ENCODE data around the gene C14orf132.
"Not testable (repeated sequence)": the region's sequence is repeated elsewhere in the genome, so short reads cannot be mapped to it uniquely, and the experiment has no call there.

Gene C14orf132

DNA sequence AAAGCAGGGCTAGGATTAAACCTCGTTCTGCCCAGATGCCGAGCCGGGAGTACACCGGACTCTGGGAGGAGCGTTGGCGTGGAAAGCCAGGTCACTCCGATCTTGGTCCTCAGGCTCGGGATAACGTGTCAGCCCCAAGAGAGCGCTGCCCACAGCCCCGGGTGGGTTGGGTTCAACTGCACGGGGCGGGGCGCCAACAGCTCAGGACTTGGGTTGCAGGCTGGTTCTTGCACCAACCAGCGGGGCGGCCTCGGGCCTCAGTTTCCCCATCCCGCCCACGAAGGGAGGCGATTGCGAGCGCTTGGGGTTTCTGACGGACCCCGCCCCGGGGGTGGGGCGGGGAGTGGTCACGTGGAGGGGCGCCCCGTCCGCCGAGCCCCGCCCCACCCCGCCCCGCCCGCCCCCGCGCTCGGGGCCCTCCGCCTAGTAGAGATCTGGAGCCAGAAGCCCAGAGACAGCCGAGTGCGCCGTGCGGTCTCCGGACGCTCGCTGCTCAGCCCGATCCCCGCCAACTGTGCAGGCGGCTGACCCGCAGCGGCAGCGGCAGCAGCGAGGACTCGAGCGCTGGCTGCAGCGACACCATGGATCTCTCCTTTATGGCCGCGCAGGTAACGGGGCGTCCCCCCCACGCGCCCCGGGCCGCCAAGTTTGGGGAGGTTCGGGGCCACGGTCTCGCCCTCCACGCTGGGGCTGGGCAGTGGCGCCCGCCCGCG lies at the start of gene C14orf132:
TSS of gene C14orf132 (plus strand) at position 443 of the 713 bp plus-strand sequence. CDS start at position 582, 139 bp downstream.
- peak; percentile 52 for DNase-seq

DNA sequence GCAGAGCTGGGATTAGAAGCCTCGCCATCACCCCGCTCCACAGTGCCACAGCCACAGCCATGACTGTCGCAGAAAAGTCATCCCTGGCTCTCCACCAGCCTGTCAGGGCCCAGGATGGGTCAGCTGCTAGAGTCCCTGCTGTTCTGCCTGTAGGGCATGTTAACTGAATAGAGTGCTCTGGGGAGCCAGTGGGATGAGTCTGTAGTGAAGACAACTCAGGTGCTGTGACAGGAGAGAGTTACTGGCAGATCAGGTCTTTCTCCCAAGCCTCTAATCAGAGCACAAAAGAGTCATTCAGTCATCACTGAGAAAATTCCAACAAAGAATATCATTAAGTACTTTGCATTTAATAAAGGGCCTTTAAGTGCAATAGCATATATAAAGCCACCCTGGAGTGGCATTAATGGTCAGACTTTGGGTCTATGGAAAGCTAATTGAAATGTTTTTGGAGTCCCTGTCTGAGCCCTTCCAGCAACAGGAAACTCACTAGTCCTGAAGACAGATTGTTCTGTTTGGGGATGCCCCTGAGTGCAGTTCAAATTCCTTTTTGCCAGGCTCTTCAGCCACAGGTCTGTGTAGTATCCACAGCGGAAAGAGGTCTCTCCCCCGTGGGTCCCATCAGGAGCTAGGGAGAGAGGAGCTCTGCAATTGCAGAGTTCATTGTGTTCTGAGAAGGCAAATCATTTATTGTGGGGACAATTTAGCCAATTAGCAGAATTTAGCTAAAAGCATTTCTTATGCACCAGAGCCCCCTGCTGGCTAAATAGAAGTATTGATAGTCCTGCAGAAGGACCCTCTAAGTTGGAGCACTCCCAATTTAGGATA lies 45.2 kb upstream of the C14orf132 start:
- DNase-seq, result peak; percentile 55

- DNase-seq, result no peak
Measured at GRCh38 chr14:95994593-95994928, 44.6 kb upstream of the C14orf132 start.

DNA sequence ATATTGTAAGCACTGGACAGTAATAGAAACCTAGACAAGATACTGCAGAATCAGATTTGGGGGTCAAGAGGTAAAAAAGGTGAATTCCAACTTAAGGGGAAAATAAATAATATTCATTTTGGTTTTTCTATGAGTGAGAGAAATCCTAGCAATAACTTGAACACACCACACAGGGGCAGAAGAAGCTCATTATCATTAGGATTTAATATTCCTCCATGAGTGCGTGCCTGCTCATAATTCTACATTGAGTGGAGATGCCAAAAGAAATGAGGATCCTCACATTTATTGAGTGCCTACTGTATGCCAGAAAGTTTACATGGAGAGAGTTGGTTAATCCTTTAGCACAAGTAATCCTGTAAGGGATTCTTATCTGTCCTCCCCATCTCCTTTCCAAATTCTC lies 40.5 kb upstream of the C14orf132 start:
- peak; percentile 15 for DNase-seq

GRCh38 chr14:96001866-96002497 lies 37.2 kb upstream of the C14orf132 start:
- no peak for DNase-seq

DNA sequence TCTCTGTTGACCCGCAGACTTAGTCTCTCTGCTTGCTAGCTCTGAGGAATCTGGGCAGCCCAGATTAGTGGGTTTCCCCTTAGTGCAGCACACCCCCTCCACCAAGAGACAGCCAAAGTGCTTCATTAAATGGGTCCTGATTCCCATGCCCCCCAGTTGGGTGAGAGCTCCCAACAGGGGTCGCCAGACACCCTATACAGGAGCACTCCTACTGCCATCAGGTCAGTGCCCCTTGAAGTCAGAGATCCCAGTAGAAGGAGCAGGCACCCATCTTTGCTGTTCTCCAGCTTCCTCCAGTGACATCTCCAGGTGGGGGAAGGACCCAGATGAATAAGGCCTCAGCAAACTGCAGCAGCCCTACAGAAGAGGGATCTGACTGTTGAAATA lies 36.7 kb upstream of the C14orf132 start:
- no peak for DNase-seq

DNA sequence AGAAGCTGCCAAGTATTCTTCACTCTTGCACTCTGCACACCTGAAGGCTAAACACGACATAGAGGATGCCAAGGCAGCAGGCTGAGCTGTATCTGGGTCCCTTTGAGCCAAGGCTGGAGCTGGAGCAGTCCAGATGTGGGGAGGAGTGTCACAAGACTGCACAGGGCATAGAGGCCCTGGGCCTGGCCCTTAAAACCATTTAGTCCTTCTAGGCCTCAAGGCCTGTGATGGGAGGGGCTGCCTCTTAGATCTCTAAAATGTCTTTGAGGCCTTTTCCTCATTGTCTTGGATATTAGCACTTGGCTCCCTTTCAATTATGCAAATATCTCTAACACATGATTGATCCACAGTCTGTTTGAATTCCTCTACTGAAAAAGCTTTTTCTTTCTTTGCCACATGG lies 28.0 kb upstream of the C14orf132 start:
- DNase-seq, result no peak

DNA sequence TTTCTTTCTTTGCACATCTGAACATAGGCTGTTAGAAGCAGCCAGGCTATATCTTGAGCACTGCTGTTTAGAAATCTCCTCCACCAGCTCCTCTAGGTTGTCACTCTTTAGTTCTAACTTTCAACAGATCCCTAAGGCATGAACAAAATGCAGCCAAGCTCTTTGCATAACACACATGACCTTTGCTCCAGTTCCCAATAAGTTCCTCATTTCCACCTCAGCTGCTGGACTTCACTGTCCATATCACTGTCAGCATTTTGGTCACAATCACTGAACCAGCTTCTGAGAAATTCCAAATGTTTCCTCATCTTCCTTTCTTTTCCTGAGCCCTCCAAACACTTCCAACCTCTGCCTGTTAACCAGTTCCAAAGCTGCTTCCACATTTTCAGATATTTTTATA lies 27.6 kb upstream of the C14orf132 start:
- no peak for DNase-seq

DNA sequence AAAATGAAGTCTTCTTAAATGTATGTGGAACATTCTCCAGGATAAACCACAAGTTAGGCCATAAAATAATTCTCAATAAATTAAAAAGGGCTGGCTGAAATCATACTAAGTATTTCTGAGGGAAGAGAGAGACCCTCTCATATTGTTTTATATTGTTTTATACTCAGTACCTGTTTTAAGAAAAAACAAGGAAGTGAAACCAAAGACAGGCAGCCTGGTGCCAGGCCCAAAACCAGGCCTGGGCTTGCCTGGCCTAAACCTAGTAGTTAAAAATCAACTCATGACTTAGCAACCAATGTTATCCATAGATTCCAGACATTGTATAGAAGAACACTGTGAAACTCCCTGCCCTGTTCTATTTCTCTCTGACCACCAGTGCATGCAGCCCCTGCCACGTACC lies 26.4 kb upstream of the C14orf132 start:
- not testable (repeated sequence) for DNase-seq

DNA sequence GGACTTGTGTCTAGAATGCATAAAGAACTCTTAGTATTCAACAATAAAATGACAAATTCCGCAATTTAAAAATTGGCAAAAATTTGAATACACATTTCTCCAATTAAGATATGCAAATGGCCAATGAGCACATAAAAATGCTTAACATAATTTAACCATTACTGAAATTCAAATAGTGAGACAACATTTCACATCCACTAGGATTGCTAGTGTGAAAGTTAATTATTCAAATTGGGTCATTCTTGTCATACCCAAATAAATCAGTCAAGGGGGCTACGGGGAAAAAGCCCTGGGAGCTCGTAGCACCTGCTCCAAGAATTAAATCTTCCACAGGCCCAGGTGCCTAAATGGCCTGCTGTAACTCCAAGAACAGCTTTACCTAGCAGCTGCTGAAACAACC lies 25.0 kb upstream of the C14orf132 start:
- DNase-seq, result no peak

- peak; percentile 53 for DNase-seq
Measured at GRCh38 chr14:96016501-96017160, 22.5 kb upstream of the C14orf132 start.

DNA sequence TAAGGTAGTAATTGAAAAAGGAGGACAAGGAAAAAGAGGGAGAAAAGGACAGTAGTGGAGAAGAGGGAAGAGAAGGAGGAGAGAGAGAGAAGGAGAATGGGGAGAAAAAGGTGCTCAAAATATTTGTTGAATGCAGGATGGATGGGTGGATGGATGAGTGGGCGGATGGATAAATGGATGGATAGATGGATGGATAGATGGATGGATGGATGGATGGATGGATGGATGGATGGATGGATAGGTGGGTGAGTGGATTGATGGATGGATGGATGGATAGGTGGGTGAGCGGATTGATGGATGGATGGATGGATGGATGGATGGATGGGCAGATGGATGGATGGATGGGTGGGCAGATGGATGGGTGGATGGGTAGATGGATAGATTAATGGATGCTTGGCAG lies 21.3 kb upstream of the C14orf132 start:
- no peak for DNase-seq

DNA sequence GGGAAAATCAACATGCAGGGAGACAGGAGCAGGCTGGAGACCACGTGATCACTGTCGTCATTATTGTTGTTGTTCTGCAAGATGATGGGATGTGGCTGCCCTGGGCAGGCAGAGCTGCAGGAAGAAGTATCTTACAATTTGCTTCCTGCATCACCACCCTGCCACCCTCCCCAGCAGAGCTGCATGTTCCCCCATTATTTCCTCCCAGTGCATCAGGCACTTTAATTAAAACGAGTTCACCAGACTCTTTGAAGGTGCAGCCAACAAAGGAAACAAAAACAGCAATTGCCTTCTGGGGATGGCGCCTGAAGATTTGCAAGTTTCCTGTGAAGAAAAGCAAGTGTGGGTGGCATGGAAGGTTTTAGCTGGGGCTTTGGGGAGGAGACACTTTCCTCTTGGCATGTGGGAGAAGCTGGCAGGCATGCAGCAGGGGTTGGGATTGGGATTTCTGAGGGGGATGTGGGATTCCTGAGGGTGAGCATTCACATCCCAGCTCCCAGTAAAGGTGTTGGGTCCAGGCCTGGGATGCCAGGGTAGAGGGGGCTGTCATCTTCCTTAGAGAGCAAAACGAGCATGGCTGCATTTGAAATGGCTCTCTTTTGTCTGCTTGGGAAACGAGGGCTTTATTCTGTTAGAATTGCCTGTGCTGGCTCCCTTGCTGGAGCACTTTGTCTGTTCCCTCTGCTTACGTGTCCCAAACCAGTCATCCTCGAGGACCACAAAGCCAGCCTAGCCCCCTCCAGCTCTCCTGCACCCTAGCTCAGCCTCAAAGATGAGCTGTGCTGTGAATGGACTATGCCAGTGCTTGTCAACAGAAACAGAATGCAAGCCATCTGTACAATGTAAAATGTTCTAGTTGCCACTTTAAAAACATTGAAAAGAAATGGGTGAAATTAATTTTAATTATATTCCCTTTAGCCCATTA lies 11.5 kb upstream of the C14orf132 start:
- no peak for DNase-seq

DNA sequence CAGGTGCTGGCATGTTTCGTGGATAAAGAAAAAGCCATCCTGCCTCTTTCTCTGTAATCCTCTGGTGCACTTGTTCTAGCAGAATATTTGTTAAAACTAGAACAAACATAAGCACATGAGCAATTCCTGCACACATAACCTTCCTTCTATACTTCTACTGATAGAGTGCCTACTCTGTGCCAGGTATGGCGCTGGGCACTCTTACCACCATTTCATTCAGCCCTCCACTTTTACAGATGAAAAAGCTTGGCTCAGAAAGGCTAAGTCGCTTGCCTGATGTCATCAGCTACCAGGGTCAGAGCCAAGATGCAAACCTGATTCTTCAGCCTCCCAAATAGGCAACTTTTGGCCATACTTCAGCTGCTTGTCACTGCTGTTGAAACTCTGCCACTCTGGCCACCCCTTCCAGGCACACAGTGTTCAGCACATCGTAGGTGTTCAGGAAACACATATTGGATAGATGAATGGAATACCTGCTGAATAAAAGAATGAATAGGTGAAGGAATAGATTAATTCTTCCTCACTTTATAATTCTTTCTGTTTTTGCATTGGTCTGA lies 10.0 kb upstream of the C14orf132 start:
- no peak for DNase-seq

DNA sequence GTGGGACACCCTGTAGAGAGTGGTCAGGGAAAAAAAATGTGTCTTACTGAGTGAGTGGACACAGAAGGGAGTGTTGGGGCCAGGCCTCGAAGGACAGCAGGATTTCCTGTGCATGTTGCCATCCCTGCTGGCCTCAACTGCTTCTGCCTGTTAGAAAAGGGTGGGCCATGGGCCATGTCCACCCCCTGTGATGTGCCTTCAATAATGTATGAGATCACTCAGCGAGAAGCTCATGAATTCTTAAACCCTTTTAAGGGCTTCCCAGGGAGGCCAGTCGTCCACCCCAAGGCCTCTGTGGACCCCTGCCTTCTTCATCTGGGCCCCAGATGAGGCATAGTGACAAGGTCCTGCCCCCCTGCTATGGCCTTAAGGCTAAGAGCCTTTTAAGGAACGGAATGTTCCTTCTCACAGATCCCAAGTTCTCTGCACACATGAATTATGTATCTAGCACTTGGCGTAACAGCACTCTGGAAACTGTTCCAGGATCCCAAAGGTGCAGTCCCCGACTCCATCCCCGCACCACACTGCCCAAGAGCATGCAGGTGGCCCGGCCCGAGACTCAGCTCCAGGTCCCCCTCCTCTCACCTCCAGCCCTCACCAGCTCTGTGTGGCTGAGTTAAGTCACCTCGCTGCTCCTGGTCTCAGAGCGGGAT lies 8.9 kb upstream of the C14orf132 start:
- DNase-seq, result no peak

- no peak for DNase-seq
Measured at GRCh38 chr14:96031691-96032090, 7.5 kb upstream of the C14orf132 start.

DNA sequence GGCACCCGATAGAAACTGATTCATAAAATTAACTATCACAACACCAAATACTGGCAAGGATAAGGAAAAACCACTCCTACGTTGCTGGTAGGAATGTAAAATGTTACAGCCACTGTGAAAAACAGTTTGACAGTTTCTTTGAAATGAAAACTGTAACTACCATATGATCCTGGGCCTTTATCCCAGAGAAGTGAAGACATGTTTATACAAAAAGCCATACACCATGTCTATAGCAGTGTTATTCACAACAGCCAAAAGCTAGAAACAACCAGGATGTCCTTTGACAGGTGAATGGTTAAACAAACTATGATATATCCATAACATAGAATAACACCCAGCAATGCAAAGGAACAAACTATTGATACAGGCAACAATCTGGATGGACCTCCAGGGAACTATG lies 3.7 kb upstream of the C14orf132 start:
- no peak for DNase-seq

- no peak for DNase-seq
Measured at GRCh38 chr14:96037891-96038557, 1.1 kb upstream of the C14orf132 start.

GRCh38 chr14:96038558-96038919 lies 623 bp upstream of the C14orf132 start:
- DNase-seq, result no peak

DNA sequence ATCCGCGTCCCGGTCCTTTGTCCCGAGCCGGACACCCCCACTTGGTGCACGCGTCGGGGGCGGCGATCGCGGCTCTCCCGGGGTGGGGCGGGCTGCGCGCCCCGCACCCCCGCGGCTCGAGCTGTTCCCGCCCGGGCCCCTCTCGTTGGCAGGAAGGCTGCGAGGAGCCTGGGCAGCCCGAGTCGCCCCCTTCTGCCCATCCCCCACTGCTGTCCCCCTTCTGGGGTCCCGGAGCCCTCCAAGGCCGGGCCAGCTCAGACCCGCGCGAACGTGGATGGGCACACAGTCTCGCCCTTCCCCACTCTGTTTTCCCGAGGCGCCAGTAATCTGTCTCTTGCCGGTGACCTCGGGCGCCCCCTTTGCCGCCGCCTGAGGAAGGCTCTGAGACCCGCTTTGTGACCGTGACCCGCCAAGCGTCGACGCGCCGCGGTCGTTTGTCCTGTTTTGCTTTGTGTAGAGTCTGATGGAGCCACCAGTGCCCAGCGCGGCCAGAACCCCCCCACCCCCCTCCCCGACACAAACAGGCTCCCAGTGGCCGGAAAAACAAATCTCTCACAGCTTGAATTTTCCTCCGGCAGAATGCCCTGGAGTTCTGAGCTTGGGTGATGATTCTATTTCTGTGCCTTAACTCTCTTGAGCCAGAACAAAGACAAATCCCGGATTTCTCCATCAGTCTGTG lies 610 bp downstream of the C14orf132 start:
- DNase-seq, result no peak

Data from NCI-H774 (cell line).